Nephron progenitor cell (in vitro differentiated cells): ENCODE measurements around the gene DLD.
A peak's percentile ranks its signal among the peaks of the same experiment; 100 is the strongest.

ENCODE experiments used
- DNase-seq: peaks from one replicate; pipeline ENCODE4 v3.0.0; 2021
- H3K27ac Mint-ChIP-seq: 2 replicates; pipeline ENCODE4 v1.8.0; 2021; ENCODE audit warnings: mild to moderate bottlenecking, moderate library complexity, mixed read lengths
- H3K27me3 Mint-ChIP-seq: 2 replicates; pipeline ENCODE4 v1.8.0; 2021; ENCODE audit warnings: mild to moderate bottlenecking, low read depth, mixed read lengths; ENCODE audit not compliant: poor library complexity
- H3K36me3 Mint-ChIP-seq: 2 replicates; pipeline ENCODE4 v1.8.0; 2021; ENCODE audit warnings: low read depth, mixed read lengths
- H3K4me1 Mint-ChIP-seq: 2 replicates; pipeline ENCODE4 v1.8.0; 2021; ENCODE audit warnings: mixed read lengths
- H3K4me3 Mint-ChIP-seq: 2 replicates; pipeline ENCODE4 v1.8.0; 2021; ENCODE audit warnings: mild to moderate bottlenecking, moderate library complexity, mixed read lengths
- H3K9me3 Mint-ChIP-seq: 2 replicates; pipeline ENCODE4 v1.8.0; 2021; ENCODE audit warnings: mild to moderate bottlenecking, moderate library complexity, mixed read lengths
- TF ChIP-seq, protein P1 (sequence below): fragments of 200-600 bp; sonication (generic); IDR thresholded peaks from 2 replicates; pipeline ENCODE4 v1.5.0; 2021; ENCODE audit warnings: antibody characterized with exemption

DLD gene

GRCh38 chr7:107870427-107871000 lies 20.5 kb upstream of the DLD start:
- H3K4me1 Mint-ChIP-seq = no peaks in the 10 kb centered on the region
- no peaks in the 10 kb centered on the region for H3K9me3 Mint-ChIP-seq

GRCh38 chr7:107874111-107874510 lies 16.9 kb upstream of the DLD start:
- no peak overlapping the region for H3K27ac Mint-ChIP-seq
- peaks cover 23% of the 10 kb centered on the region for H3K27me3 Mint-ChIP-seq

More at GRCh38 chr7:107870427-107871000, 20.5 kb upstream of the DLD start:
- no peak for DNase-seq
- Mint-ChIP-seq H3K27me3 (peaks cover 23% of the 10 kb centered on the region), H3K4me3 (no peak overlapping the region), H3K36me3 (no peaks in the 10 kb centered on the region), H3K27ac (no peak overlapping the region)
- TF ChIP-seq, protein P1, sequence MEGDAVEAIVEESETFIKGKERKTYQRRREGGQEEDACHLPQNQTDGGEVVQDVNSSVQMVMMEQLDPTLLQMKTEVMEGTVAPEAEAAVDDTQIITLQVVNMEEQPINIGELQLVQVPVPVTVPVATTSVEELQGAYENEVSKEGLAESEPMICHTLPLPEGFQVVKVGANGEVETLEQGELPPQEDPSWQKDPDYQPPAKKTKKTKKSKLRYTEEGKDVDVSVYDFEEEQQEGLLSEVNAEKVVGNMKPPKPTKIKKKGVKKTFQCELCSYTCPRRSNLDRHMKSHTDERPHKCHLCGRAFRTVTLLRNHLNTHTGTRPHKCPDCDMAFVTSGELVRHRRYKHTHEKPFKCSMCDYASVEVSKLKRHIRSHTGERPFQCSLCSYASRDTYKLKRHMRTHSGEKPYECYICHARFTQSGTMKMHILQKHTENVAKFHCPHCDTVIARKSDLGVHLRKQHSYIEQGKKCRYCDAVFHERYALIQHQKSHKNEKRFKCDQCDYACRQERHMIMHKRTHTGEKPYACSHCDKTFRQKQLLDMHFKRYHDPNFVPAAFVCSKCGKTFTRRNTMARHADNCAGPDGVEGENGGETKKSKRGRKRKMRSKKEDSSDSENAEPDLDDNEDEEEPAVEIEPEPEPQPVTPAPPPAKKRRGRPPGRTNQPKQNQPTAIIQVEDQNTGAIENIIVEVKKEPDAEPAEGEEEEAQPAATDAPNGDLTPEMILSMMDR = no peak

GRCh38 chr7:107874605-107875446 lies 16.2 kb upstream of the DLD start:
- Mint-ChIP-seq H3K27ac (no peak overlapping the region), H3K4me3 (no peak overlapping the region), H3K27me3 (peaks cover 23% of the 10 kb centered on the region), H3K9me3 (no peaks in the 10 kb centered on the region), H3K4me1 (no peaks in the 10 kb centered on the region), H3K36me3 (no peaks in the 10 kb centered on the region)
- DNase-seq = peak; percentile 38
- TF ChIP-seq, protein P1 = peak; percentile 72

More at GRCh38 chr7:107874111-107874510, 16.9 kb upstream of the DLD start:
- no peak for DNase-seq
- H3K9me3 Mint-ChIP-seq = no peaks in the 10 kb centered on the region
- TF ChIP-seq, protein P1 = no peak
- no peaks in the 10 kb centered on the region for H3K36me3 Mint-ChIP-seq
- no peaks in the 10 kb centered on the region for H3K4me1 Mint-ChIP-seq
- H3K4me3 Mint-ChIP-seq = no peak overlapping the region

- Mint-ChIP-seq H3K4me3 (no peak overlapping the region), H3K4me1 (no peaks in the 10 kb centered on the region), H3K27ac (no peak overlapping the region), H3K9me3 (no peaks in the 10 kb centered on the region), H3K36me3 (no peaks in the 10 kb centered on the region), H3K27me3 (peaks cover 24% of the 10 kb centered on the region)
- TF ChIP-seq, protein P1 = no peak
- no peak for DNase-seq
Observed at GRCh38 chr7:107876916-107877315, 14.1 kb upstream of the DLD start.

DNA sequence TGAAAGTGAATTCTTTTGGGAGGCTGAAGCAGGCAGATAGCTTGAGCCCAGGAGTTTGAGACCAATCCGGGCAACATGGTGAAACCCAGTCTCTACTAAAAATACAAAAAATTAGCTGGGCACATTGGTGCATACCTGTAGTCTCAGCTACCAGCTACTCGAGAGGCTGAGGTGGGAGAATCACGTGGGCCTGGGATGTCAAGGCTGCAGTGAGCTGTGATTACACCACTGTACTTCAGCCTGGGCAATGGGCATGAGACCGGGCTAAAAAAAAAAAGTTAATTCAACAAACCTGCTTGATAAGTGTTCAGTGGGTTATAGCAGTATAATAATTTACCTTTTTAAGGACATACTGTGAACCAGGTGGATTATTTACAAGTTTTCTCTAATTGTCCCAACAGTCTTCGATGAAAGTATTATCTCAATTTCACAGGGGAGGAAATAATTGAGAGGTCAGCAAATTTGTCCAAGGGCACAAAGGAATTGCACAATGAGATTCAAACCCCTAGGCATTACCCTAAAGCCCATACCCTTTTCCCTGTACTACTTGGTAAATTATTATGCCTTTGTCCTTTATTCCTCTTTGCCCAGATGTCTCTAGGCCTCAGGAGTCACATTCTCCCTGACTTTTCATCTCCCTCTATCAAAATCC lies 13.1 kb upstream of the DLD start:
- Mint-ChIP-seq H3K4me3 (no peak overlapping the region), H3K36me3 (no peaks in the 10 kb centered on the region), H3K27me3 (peaks cover 27% of the 10 kb centered on the region), H3K9me3 (no peaks in the 10 kb centered on the region), H3K27ac (no peak overlapping the region), H3K4me1 (no peaks in the 10 kb centered on the region)
- DNase-seq = no peak
- TF ChIP-seq, protein P1 = no peak
